HepG2 (cell line): Measurements from ENCODE around the gene KIAA0825. TPM values are rescaled to one million over a fixed set of nuclear protein-coding genes. Genes with fewer than 3 reads are reported as not detected.

Source experiments
- ATAC-seq: fragments of 200-7000 bp; cut with Tn5 transposase; 3 replicates; pipeline ENCODE4 v1.9.1; 2020; ENCODE audit warnings: mild to moderate bottlenecking, moderate library complexity
- BruUV-seq: library from RNA; stranded (reverse); fragments of 400-500 nt; replicated peaks from 2 replicates; lab custom pipeline; 2021; lab: Mats Ljungman, UMichigan
- CTCF ChIA-PET: fragments of 300-600 bp; formaldehyde crosslinking; extraction: SDS; loops from one replicate; lab custom pipeline; 2021; ENCODE audit warnings: low total read pairs, inconsistent platforms, low intra/inter-chr PET ratio; lab: Yijun Ruan, JAX
- POLR2A ChIA-PET: fragments of 350-600 bp; sonication (Branson Sonifier 250); formaldehyde crosslinking; loops from one replicate; lab custom pipeline; 2020; ENCODE audit warnings: antibody characterized with exemption, inconsistent platforms; lab: Yijun Ruan, JAX
- DNase-seq: peaks from one replicate; pipeline ENCODE4 v3.0.0-alpha.2; 2015; ENCODE audit warnings: low spot score
- FAIRE-seq: peaks from 3 replicates; lab custom pipeline; 2011; peaks lifted over from hg19 to GRCh38; lab: Jason Lieb, UNC
- H2AFZ ChIP-seq: one replicate; pipeline ENCODE4 v1.6.1; 2011; ENCODE audit warnings: low read length, inconsistent platforms
- H3K27ac ChIP-seq: fragments of 300-600 bp; 3 replicates; pipeline ENCODE4 v1.8.0; 2011; ENCODE audit warnings: mixed run types, mild to moderate bottlenecking, mixed read lengths, low read length, inconsistent platforms; ENCODE audit not compliant: insufficient read depth; ENCODE audit errors: extremely low read length
- H3K27me3 ChIP-seq, 2 experiments: fragments of 200-600 bp in 1 of 2; 2 replicates in 1 of 2; 3 replicates in 1 of 2; pipeline versions ENCODE4 v1.6.0 to v1.8.0; 2011; ENCODE audit warnings: low read length in 2 of 2, mild to moderate bottlenecking in 2 of 2, moderate library complexity in 2 of 2, inconsistent platforms in 1 of 2; ENCODE audit not compliant: insufficient read depth in 2 of 2, control insufficient read depth in 1 of 2
- H3K36me3 ChIP-seq, 2 experiments: fragments of 200-600 bp in 1 of 2; replicated peaks in 1 of 2; 2 replicates in 1 of 2; 3 replicates in 1 of 2; pipeline versions ENCODE4 v1.5.1 to v1.8.0; 2011; ENCODE audit warnings: low read length in 2 of 2, inconsistent platforms in 1 of 2; ENCODE audit not compliant: insufficient read depth in 2 of 2, control insufficient read depth in 1 of 2
- H3K4me1 ChIP-seq: 2 replicates; pipeline ENCODE4 v1.5.1; 2012; ENCODE audit warnings: low read length, inconsistent platforms; ENCODE audit not compliant: insufficient read depth
- H3K4me2 ChIP-seq: 2 replicates; pipeline ENCODE4 v1.6.0; 2011; ENCODE audit warnings: low read depth, low read length, inconsistent platforms
- H3K4me3 ChIP-seq, 3 experiments: fragments of 200-600 bp in 1 of 3; sonication (generic), shearing (Covaris generic) in 1 of 3; replicated peaks in 1 of 3; 2 replicates each; pipeline ENCODE4 v1.5.1; 2011 to 2016; ENCODE audit warnings: low read length in 3 of 3, inconsistent platforms in 2 of 3, low read depth in 2 of 3, mild to moderate bottlenecking in 2 of 3, control low read depth in 1 of 3, mixed read lengths in 1 of 3; ENCODE audit not compliant: insufficient read depth in 1 of 3
- H3K79me2 ChIP-seq: one replicate; pipeline ENCODE4 v1.6.1; 2011; ENCODE audit warnings: low read length, inconsistent platforms; ENCODE audit not compliant: insufficient read depth
- H3K9ac ChIP-seq: 2 replicates; pipeline ENCODE4 v1.6.0; 2011; ENCODE audit warnings: mild to moderate bottlenecking, low read depth, low read length, inconsistent platforms; ENCODE audit not compliant: insufficient read depth
- H3K9me3 ChIP-seq: 2 replicates; pipeline ENCODE4 v1.5.1; 2012; ENCODE audit warnings: mild to moderate bottlenecking, low read length
- H4K20me1 ChIP-seq: 2 replicates; pipeline ENCODE4 v1.6.0; 2011; ENCODE audit warnings: inconsistent platforms, mild to moderate bottlenecking, low read length, moderate library complexity; ENCODE audit not compliant: insufficient read depth
- AGO1 ChIP-seq: fragments of 200-400 bp; formaldehyde crosslinking; IDR thresholded peaks from 2 replicates; pipeline ENCODE4 v1.6.1; 2017; ENCODE audit warnings: mild to moderate bottlenecking, low read depth, low read length, moderate library complexity; ENCODE audit not compliant: poor library complexity, severe bottlenecking
- DDIT3 ChIP-seq: sonication (generic); formaldehyde crosslinking; IDR thresholded peaks from 2 replicates; pipeline ENCODE4 v1.4.0; 2020; ENCODE audit warnings: mild to moderate bottlenecking, missing genetic modification reagents
- HMGA1 ChIP-seq: sonication (generic); formaldehyde crosslinking; conservative IDR thresholded peaks from 2 replicates; pipeline ENCODE4 v1.4.0; 2020; ENCODE audit warnings: missing genetic modification reagents
- HOXA7 ChIP-seq: sonication (generic); formaldehyde crosslinking; IDR thresholded peaks from 2 replicates; pipeline ENCODE4 v1.8.1; 2022; ENCODE audit warnings: mild to moderate bottlenecking, missing genetic modification reagents, moderate library complexity
- MAFF ChIP-seq: IDR thresholded peaks from 2 replicates; pipeline ENCODE4 v1.6.1; 2011; ENCODE audit warnings: low read depth, low read length, improper control_type of control experiment
- MAX ChIP-seq: IDR thresholded peaks from 2 replicates; pipeline ENCODE4 v1.6.1; 2012; ENCODE audit warnings: inconsistent platforms
- MYPOP ChIP-seq: sonication (generic); formaldehyde crosslinking; IDR thresholded peaks from 2 replicates; pipeline ENCODE4 v1.8.1; 2023; ENCODE audit warnings: mild to moderate bottlenecking, moderate library complexity, missing genetic modification reagents
- SALL2 ChIP-seq: sonication (generic); formaldehyde crosslinking; IDR thresholded peaks from 2 replicates; pipeline ENCODE4 v1.8.1; 2023; ENCODE audit warnings: mild to moderate bottlenecking, missing genetic modification reagents, inconsistent platforms
- ZBTB37 ChIP-seq: sonication (generic); formaldehyde crosslinking; IDR thresholded peaks from 2 replicates; pipeline ENCODE4 v1.4.0; 2020; ENCODE audit warnings: mild to moderate bottlenecking, missing genetic modification reagents
- ZFAT ChIP-seq: sonication (generic); formaldehyde crosslinking; conservative IDR thresholded peaks from 2 replicates; pipeline ENCODE4 v1.8.1; 2023; ENCODE audit warnings: missing genetic modification reagents, inconsistent platforms
- ZNF740 ChIP-seq: sonication (generic); formaldehyde crosslinking; IDR thresholded peaks from 2 replicates; pipeline ENCODE4 v1.4.0; 2020; ENCODE audit warnings: missing genetic modification reagents
- ZNF788 ChIP-seq: sonication (generic); formaldehyde crosslinking; IDR thresholded peaks from 2 replicates; pipeline ENCODE4 v1.5.0; 2020; ENCODE audit warnings: mild to moderate bottlenecking, missing genetic modification reagents, borderline replicate concordance
- WGBS: methylation state at CpG from one replicate; pipeline ENCODE4 v1.1.6; 2017; ENCODE audit warnings: low lambda C conversion rate; 5-methylcytosine and 5-hydroxymethylcytosine counted together
- in situ Hi-C: cut with HindIII; loops from 2 replicates; pipeline ENCODE4 v1.10.0; 2017; ENCODE audit warnings: low pct_unique_long_range_greater_than_20kb; ENCODE audit not compliant: extremely low pct_ligation_motif_present
- intact Hi-C: fragments of 100-400 bp; cut with micrococcal nuclease; formaldehyde crosslinking; loops from one replicate; pipeline ENCODE4 v1.10.0; 2022; ENCODE audit not compliant: unreplicated experiment
- polyA plus RNA-seq, 8 experiments: library from polyadenylated mRNA; depleted of rRNA in 3 of 8; stranded (reverse) in 7 of 8; unstranded in 1 of 8; fragments of >200 nt; fragmentation: Illumina TruSeq in 4 of 8; extraction: Trizol in 4 of 8; gene quantifications; 2 replicates each; pipeline versions ENCODE4 v1.2.1 to v1.2.3, GENCODE V29; 2011 to 2016; ENCODE audit warnings: low read depth in 4 of 8, missing spikeins in 1 of 8, mixed read lengths in 1 of 8; ENCODE audit not compliant: insufficient read depth in 1 of 8
- total RNA-seq, 5 experiments: library from RNA; depleted of rRNA; stranded (reverse); fragments of >200 nt; fragmentation: Illumina TruSeq; extraction: Trizol; gene quantifications; 2 replicates each; pipeline ENCODE4 v1.2.3, GENCODE V29; 2016; ENCODE audit warnings: low read depth in 1 of 5

The KIAA0825 gene
- total and polyA plus RNA-seq, 2 of the 13 experiments (the other 11 are each of a cell fraction or from before 2014, with no cell fraction given) = 0.05 to 0.51 TPM

- no peak for TF ChIP-seq MYPOP (CRISPR knock-in tag)
Observed at GRCh38 chr5:94632024-94632423, 13.6 kb upstream of the KIAA0825 start (continued).

- TF ChIP-seq MAX (no peak), HOXA7 (CRISPR knock-in tag) (no peak), ZBTB37 (CRISPR knock-in tag) (no peak), HMGA1 (no peak), SALL2 (CRISPR knock-in tag) (no peak), DDIT3 (no peak), ZNF740 (no peak), AGO1 (no peak), ZNF788 (CRISPR knock-in tag) (no peak), ZFAT (no peak), MAFF (no peak)
- H3K4me1 ChIP-seq = no peaks in the 10 kb centered on the region; the same call in 1 of the 2 replicates
- peaks cover 4% of the 10 kb centered on the region for H3K79me2 ChIP-seq
- 100% methylated on average over 1 of the region's 1 CpG for WGBS
- CTCF ChIA-PET = no interaction called here
- no peak for ATAC-seq
- peaks cover 0 to 16% of the 10 kb centered on the region in 2 experiments; a peak in 1 of 5 replicates for H3K36me3 ChIP-seq
- no peaks in the 10 kb centered on the region for H3K9me3 ChIP-seq
- no peak overlapping the region for H2AFZ ChIP-seq
- POLR2A ChIA-PET = no interaction called here
- DNase-seq = no peak
- BruUV-seq = no TSS peak
- no peaks in the 10 kb centered on the region for H4K20me1 ChIP-seq
- H3K4me3 ChIP-seq = no peak overlapping the region
- intact Hi-C loops (no loop called here), in situ Hi-C loops (no loop called here)
- no peaks in the 10 kb centered on the region for H3K27me3 ChIP-seq
- no peak for FAIRE-seq
- H3K9ac ChIP-seq = no peak overlapping the region
- H3K4me2 ChIP-seq = no peak overlapping the region
- no peak overlapping the region for H3K27ac ChIP-seq
Observed at GRCh38 chr5:94627191-94627590, 8.8 kb upstream of the KIAA0825 start.
